Thyroid gland (tissue), 4 donors: ENCODE data around the gene ADAMTS17. TPM values are rescaled to one million over a fixed set of nuclear protein-coding genes. Genes with fewer than 3 reads are reported as not detected.

Experiments
- DNase-seq, 2 donors: peaks; one replicate each; pipeline ENCODE4 v3.0.0-alpha.2; 2019
- H3K27ac ChIP-seq, 3 donors: fragments of 200-600 bp; sonication (generic); 1 replicate in 2 of 3; 2 replicates in 1 of 3; pipeline ENCODE4 v1.5.1; 2016 to 2019; ENCODE audit warnings: mild to moderate bottlenecking in 1 of 3, moderate library complexity in 1 of 3
- H3K27me3 ChIP-seq: fragments of 200-600 bp; sonication (generic); one replicate; pipeline ENCODE4 v1.5.1; 2019
- H3K36me3 ChIP-seq, 2 donors: fragments of 200-600 bp; sonication (generic); one replicate each; pipeline ENCODE4 v1.5.1; 2016 to 2019
- H3K4me1 ChIP-seq, 2 donors: fragments of 200-600 bp; sonication (generic); one replicate each; pipeline ENCODE4 v1.5.1; 2017 to 2019
- H3K4me3 ChIP-seq, 3 donors: fragments of 200-600 bp; sonication (generic); replicated peaks in 1 of 3; 1 replicate in 2 of 3; 2 replicates in 1 of 3; pipeline ENCODE4 v1.5.1; 2016; ENCODE audit warnings: mild to moderate bottlenecking in 1 of 3
- H3K9me3 ChIP-seq: fragments of 200-600 bp; sonication (generic); one replicate; pipeline ENCODE4 v1.5.1; 2017
- POLR2A ChIP-seq, 2 donors: fragments of 450-650 bp; IDR thresholded peaks; one replicate each; pipeline ENCODE4 v1.6.1; 2017; ENCODE audit warnings: antibody characterized with exemption in 2 of 2, mild to moderate bottlenecking in 2 of 2, moderate library complexity in 1 of 2
- WGBS, 2 donors: methylation state at CpG; one replicate each; pipeline ENCODE4 v1.1.5; 2017; 5-methylcytosine and 5-hydroxymethylcytosine counted together
- intact Hi-C: fragments of 100-400 bp; cut with DNase I; formaldehyde crosslinking; loops from one replicate; pipeline ENCODE4 v1.15.1; 2023
- total RNA-seq, 4 donors: library from RNA; depleted of rRNA; stranded (reverse); fragments of >200 nt; gene quantifications; one replicate each; pipeline ENCODE4 v1.2.3, GENCODE V29; 2016
- TF ChIP-seq, protein P1 (sequence below), 6 experiments: fragments of 200-600 bp in 3 of 6; fragments of 450-650 bp in 3 of 6; sonication (generic) in 3 of 6; IDR thresholded peaks; one replicate each; pipeline ENCODE4 v1.5.1; 2016 to 2019; ENCODE audit warnings: antibody characterized with exemption in 6 of 6, mild to moderate bottlenecking in 2 of 6, inconsistent platforms in 1 of 6, moderate library complexity in 1 of 6

ADAMTS17 gene
- total RNA-seq, 4 donors from 2014 or later = 3.5 to 667 (median 5.3) TPM

DNA sequence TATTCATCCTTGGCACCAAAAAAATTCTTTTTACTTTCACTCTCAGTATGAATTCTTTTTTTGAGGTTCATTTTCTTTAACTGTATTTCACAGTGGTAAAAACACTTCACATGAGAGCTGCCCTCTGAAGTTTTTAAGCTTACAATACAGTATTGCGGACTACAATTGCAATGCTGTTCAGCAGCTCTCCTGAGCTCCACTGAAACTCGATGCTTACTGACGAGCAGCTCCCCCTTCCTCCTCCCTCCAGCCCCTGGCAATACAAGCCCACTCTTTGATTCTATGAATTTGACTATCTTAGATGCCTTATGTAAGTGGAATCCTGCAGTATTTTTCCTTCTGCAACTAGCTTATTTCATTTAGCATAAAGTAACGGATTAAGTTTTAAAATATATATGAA is 183.4 kb downstream of the ADAMTS17 start:
- WGBS, 2 donors = 41 to 47% methylated on average over 4 of the region's 4 CpGs
- intact Hi-C loops = no loop called here

DNA sequence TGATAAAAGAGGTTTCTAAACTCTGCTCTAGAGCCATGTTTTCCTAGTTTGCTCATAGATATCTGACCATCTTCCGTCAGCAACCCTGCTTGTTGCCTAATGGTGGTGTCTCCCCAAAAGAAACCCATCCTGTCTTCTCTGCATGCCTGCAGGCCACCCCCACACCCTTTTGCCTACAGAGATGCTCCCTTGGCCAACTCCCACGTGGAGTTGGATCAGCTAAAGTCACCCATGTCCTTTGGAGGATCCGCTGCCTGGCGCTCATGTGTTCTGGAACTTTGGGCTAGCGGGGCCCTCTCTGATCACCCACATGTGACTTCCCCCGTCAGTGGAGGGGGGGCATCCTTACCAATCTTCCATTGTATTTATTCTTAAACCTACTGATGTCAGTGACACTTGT is 185.6 kb downstream of the ADAMTS17 start:
- no peaks in the 10 kb centered on the region for H3K27me3 ChIP-seq
- H3K36me3 ChIP-seq = no peaks in the 10 kb centered on the region
- TF ChIP-seq, protein P1, sequence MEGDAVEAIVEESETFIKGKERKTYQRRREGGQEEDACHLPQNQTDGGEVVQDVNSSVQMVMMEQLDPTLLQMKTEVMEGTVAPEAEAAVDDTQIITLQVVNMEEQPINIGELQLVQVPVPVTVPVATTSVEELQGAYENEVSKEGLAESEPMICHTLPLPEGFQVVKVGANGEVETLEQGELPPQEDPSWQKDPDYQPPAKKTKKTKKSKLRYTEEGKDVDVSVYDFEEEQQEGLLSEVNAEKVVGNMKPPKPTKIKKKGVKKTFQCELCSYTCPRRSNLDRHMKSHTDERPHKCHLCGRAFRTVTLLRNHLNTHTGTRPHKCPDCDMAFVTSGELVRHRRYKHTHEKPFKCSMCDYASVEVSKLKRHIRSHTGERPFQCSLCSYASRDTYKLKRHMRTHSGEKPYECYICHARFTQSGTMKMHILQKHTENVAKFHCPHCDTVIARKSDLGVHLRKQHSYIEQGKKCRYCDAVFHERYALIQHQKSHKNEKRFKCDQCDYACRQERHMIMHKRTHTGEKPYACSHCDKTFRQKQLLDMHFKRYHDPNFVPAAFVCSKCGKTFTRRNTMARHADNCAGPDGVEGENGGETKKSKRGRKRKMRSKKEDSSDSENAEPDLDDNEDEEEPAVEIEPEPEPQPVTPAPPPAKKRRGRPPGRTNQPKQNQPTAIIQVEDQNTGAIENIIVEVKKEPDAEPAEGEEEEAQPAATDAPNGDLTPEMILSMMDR (IDR thresholded peaks at IDR 0.05) = no peak
- TF ChIP-seq POLR2A (IDR thresholded peaks at IDR 0.05) = no peak
- no peaks in the 10 kb centered on the region for H3K4me1 ChIP-seq
- H3K27ac ChIP-seq = no peak overlapping the region
- H3K4me3 ChIP-seq = no peak overlapping the region
- DNase-seq = no peak
- H3K9me3 ChIP-seq = no peaks in the 10 kb centered on the region
- WGBS, 2 donors = 93 to 99% methylated on average over 6 of the region's 6 CpGs
- intact Hi-C loops = no loop called here

More for the DNA sequence above, 183.4 kb downstream of the ADAMTS17 start:
- Histone ChIP-seq H3K4me3 (no peak overlapping the region), H3K27me3 (no peaks in the 10 kb centered on the region), H3K4me1 (no peaks in the 10 kb centered on the region), H3K9me3 (no peaks in the 10 kb centered on the region), H3K27ac (no peak overlapping the region), H3K36me3 (no peaks in the 10 kb centered on the region)
- TF ChIP-seq POLR2A (IDR thresholded peaks at IDR 0.05) = no peak
- TF ChIP-seq, protein P1 (IDR thresholded peaks at IDR 0.05) = no peak
- no peak for DNase-seq

DNA sequence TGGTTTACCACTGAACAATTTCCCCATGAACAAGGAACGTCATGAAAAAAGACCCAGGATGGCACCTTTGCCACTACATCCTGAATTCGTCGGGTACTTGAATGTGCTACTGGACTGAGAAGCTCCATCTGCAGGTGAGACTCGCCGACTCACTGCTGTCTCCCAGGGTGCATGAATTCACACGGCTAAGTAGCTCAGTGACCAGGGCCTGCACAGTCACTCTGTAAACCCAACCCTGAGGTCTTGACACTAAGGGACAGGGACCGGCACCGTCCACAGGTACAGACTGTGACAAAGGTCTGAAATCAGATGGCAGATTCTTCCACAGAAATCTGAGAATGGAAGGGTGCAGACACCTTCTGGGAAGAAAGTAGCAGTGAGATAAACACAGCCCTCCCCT is 187.4 kb downstream of the ADAMTS17 start:
- no peak overlapping the region for H3K4me3 ChIP-seq
- TF ChIP-seq, protein P1 (IDR thresholded peaks at IDR 0.05) = no peak
- no peak for TF ChIP-seq POLR2A (IDR thresholded peaks at IDR 0.05)
- no peaks in the 10 kb centered on the region for H3K27me3 ChIP-seq
- 89 to 92% methylated on average over 8 of the region's 8 CpGs for WGBS, 2 donors
- no peaks in the 10 kb centered on the region for H3K4me1 ChIP-seq
- DNase-seq = no peak
- intact Hi-C loops = no loop called here
- no peaks in the 10 kb centered on the region for H3K36me3 ChIP-seq
- H3K9me3 ChIP-seq = no peaks in the 10 kb centered on the region
- H3K27ac ChIP-seq = no peak overlapping the region

DNA sequence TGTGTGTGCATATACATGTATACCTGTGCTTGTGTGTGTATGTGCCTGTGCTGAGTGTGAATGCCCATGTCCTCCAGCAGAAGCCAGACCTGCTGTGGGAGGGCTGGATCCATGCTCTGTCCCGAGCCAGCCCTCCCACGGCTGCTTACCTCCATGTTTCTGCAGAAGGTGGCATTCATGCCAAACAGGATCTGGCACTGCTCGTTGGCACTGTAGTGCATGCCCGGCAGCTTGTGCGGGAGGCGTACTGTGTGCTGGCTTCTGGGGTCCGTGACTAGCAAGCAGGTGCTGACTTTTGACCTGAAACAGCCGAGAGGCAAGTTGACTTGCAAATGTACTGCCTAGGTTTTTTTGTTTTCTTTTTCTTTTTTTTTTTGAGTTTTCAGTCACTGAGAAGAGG is 189.3 kb downstream of the ADAMTS17 start:
- no peak for DNase-seq
- no peaks in the 10 kb centered on the region for H3K36me3 ChIP-seq
- H3K9me3 ChIP-seq = no peaks in the 10 kb centered on the region
- 82 to 87% methylated on average over 8 of the region's 8 CpGs for WGBS, 2 donors
- H3K27me3 ChIP-seq = no peaks in the 10 kb centered on the region
- no peaks in the 10 kb centered on the region for H3K4me1 ChIP-seq
- H3K27ac ChIP-seq = no peak overlapping the region
- intact Hi-C loops = no loop called here
- no peak for TF ChIP-seq POLR2A (IDR thresholded peaks at IDR 0.05)
- TF ChIP-seq, protein P1 (IDR thresholded peaks at IDR 0.05) = no peak
- no peak overlapping the region for H3K4me3 ChIP-seq

DNA sequence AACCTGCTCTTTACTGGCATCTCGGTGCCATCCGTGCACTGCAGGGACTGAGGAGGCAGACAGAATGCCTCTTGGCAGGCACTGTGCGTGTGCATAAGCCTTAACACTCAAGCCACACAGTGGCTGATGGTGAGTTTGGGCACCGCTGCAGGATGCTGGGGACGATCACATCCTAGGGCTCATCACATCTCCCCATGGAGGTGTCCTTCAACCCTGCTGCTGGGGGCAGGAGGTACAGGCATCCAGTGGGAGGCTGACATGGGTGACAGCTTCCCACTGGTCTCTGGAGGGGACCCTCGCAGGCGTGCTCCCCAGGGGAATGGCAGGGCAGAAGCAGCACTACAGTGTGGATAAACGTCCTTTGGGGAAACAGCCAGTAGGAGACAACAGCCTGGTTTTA is 190.9 kb downstream of the ADAMTS17 start:
- intact Hi-C loops = no loop called here
- H3K27ac ChIP-seq = no peak overlapping the region
- no peak for TF ChIP-seq POLR2A (IDR thresholded peaks at IDR 0.05)
- TF ChIP-seq, protein P1 (IDR thresholded peaks at IDR 0.05) = no peak
- no peaks in the 10 kb centered on the region for H3K9me3 ChIP-seq
- no peaks in the 10 kb centered on the region for H3K4me1 ChIP-seq
- 83 to 90% methylated on average over 7 of the region's 8 CpGs for WGBS, 2 donors
- no peak overlapping the region for H3K4me3 ChIP-seq
- DNase-seq = no peak
- no peaks in the 10 kb centered on the region for H3K36me3 ChIP-seq
- H3K27me3 ChIP-seq = no peaks in the 10 kb centered on the region
